HL-60 (cell line): ENCODE results near the gene STK32B.

Source experiments
- DNase-seq, 2 experiments: peaks; one replicate each; pipeline ENCODE4 v3.0.0-alpha.2; 2010 to 2020; ENCODE audit warnings: low read depth in 1 of 2, low spot score in 1 of 2
- H3K27ac ChIP-seq: fragments of 250-450 bp; sonication (Bioruptor Pico); replicated peaks from 2 replicates; pipeline ENCODE4 v1.5.1; 2020; ENCODE audit warnings: mild to moderate bottlenecking, moderate library complexity
- H3K27me3 ChIP-seq: fragments of 250-450 bp; sonication (Bioruptor Pico); 2 replicates; pipeline ENCODE4 v1.5.1; 2021; ENCODE audit warnings: mild to moderate bottlenecking, moderate library complexity; ENCODE audit not compliant: insufficient read depth, poor library complexity, severe bottlenecking
- H3K4me3 ChIP-seq: replicated peaks from 2 replicates; pipeline ENCODE4 v1.5.1; 2011; ENCODE audit warnings: mild to moderate bottlenecking, control low read depth, low read length; ENCODE audit not compliant: insufficient read depth
- CTCF ChIP-seq: IDR thresholded peaks from one replicate; pipeline ENCODE4 v1.5.1; 2011; ENCODE audit warnings: low read length, control low read depth, inconsistent platforms; ENCODE audit not compliant: insufficient read depth
- GABPA ChIP-seq: IDR thresholded peaks from 2 replicates; pipeline ENCODE4 v1.6.1; 2012; ENCODE audit warnings: low read depth
- POLR2AphosphoS5 ChIP-seq: IDR thresholded peaks from 2 replicates; pipeline ENCODE4 v1.6.1; 2012; ENCODE audit warnings: low read depth
- REST ChIP-seq: IDR thresholded peaks from 2 replicates; pipeline ENCODE4 v1.6.1; 2012; ENCODE audit warnings: low read depth; ENCODE audit not compliant: insufficient replicate concordance
- SPI1 ChIP-seq: IDR thresholded peaks from 2 replicates; pipeline ENCODE4 v1.6.1; 2012; ENCODE audit warnings: low read depth, mild to moderate bottlenecking, borderline replicate concordance

The STK32B gene

GRCh38 chr4:5517372-5517771 lies 466.1 kb downstream of the STK32B start:
- no peak overlapping the region for H3K27ac ChIP-seq
- H3K4me3 ChIP-seq, result no peak overlapping the region
- no peaks in the 10 kb centered on the region for H3K27me3 ChIP-seq
- TF ChIP-seq REST (no peak), CTCF (no peak), GABPA (no peak), SPI1 (no peak), POLR2AphosphoS5 (no peak)
- no peak for DNase-seq

- Histone ChIP-seq H3K27ac (no peak overlapping the region), H3K27me3 (no peaks in the 10 kb centered on the region), H3K4me3 (no peak overlapping the region)
- DNase-seq, result no peak
- TF ChIP-seq GABPA (no peak), CTCF (no peak), POLR2AphosphoS5 (no peak), SPI1 (no peak), REST (no peak)
Observed at GRCh38 chr4:5524446-5525299, 473.4 kb downstream of the STK32B start.

GRCh38 chr4:5526080-5526846 lies 475.0 kb downstream of the STK32B start:
- Histone ChIP-seq H3K4me3 (no peak overlapping the region), H3K27ac (no peak overlapping the region)

More at GRCh38 chr4:5526080-5526846, 475.0 kb downstream of the STK32B start:
- no peak for TF ChIP-seq CTCF
- no peak for TF ChIP-seq POLR2AphosphoS5
- no peak for TF ChIP-seq REST
- no peak for TF ChIP-seq SPI1
- no peak for TF ChIP-seq GABPA
- no peaks in the 10 kb centered on the region for H3K27me3 ChIP-seq
- no peak for DNase-seq
